ENCODE measurements around the gene ZNF438. TPM values are rescaled to one million over a fixed set of nuclear protein-coding genes. Genes with fewer than 3 reads are reported as not detected.
A peak's percentile ranks its signal among the peaks of the same experiment; 100 is the strongest.

The ZNF438 gene
- total and polyA plus RNA-seq, 2 of the 4 experiments (the other 2 are of a cell fraction): 1.8 to 2.9 TPM

DNA sequence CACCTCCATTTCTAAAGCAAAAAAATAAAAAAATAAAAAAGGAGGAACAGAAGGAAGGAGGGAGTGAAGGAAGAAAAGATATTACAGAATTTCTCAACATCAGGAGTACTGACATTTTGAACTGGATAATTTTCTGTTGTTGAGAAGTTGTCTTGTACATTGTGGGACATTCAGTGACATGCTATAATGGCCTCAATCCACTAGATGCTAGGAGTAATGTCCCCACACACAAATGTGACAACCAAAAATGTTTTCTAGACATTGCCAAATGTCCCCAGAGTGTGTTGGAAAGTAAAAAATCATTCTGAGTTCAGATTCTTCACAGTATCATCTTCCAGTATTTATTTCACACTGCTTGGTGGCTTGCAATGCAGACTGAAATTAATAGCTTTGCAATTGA, 6.5 kb downstream of the ZNF438 start:
- Histone ChIP-seq H3K4me1 (ENCODE audit: control insufficient read depth, insufficient read depth, low read length) (peaks cover 3% of the 10 kb centered on the region), H2BK5ac (ENCODE audit: low read depth, low read length, poor library complexity, severe bottlenecking) (no peak overlapping the region), H2BK120ac (ENCODE audit: low read depth, low read length) (no peak overlapping the region), H2AK9ac (replicated peaks; ENCODE audit: low read depth, low read length, poor library complexity) (no peak overlapping the region), H2AK5ac (ENCODE audit: low read depth, low read length) (no peak overlapping the region), H3K9me1 (ENCODE audit: insufficient read depth, low read length) (no peaks in the 10 kb centered on the region), H3K9ac (ENCODE audit: low read depth, low read length) (no peak overlapping the region), H3K56ac (ENCODE audit: extremely low read depth, insufficient read depth, low read length) (no peak overlapping the region), H4K20me1 (ENCODE audit: insufficient read depth, low read length) (no peaks in the 10 kb centered on the region), H3K27ac (ENCODE audit: insufficient read depth, low read length) (no peak overlapping the region), H4K8ac (ENCODE audit: low read depth in 2 of 2, low read length in 2 of 2) (no peak overlapping the region), H2BK20ac (ENCODE audit: low read depth, low read length) (no peak overlapping the region), H3K18ac (ENCODE audit: low read depth, low read length) (no peak overlapping the region), H3K79me1 (ENCODE audit: low read depth in 1 of 2, low read length in 2 of 2) (peaks cover 22 to 41% of the 10 kb centered on the region in 2 experiments), H3K4me3 (ENCODE audit: insufficient read depth, low read depth, low read length) (no peak overlapping the region), H2AFZ (replicated peaks; ENCODE audit: low read length, poor library complexity) (no peak overlapping the region), H3K4me2 (ENCODE audit: low read depth, low read length) (no peak overlapping the region), H4K5ac (ENCODE audit: low read depth, low read length) (peak overlapping the region; percentile 76; the same call in 1 of the 2 replicates), H3K4ac (ENCODE audit: low read depth, low read length) (no peak overlapping the region), H3K27me3 (ENCODE audit: control insufficient read depth, insufficient read depth, low read length) (no peaks in the 10 kb centered on the region), H2BK15ac (ENCODE audit: low read depth, low read length) (no peak overlapping the region), H3K36me3 (ENCODE audit: control insufficient read depth, insufficient read depth, low read length) (no peaks in the 10 kb centered on the region), H3K23ac (ENCODE audit: low read depth, low read length) (no peak overlapping the region), H3K9me3 (ENCODE audit: control insufficient read depth, insufficient read depth, low read length) (no peaks in the 10 kb centered on the region), H3K14ac (replicated peaks; ENCODE audit: low read depth, low read length) (no peak overlapping the region), H4K91ac (ENCODE audit: insufficient read depth, low read depth, low read length) (no peak overlapping the region)
- dilution Hi-C loops (cut with HindIII; ENCODE audit: low sequenced_read_pairs, unreplicated experiment): no loop called here
- POLR2A ChIA-PET (ENCODE audit: unreplicated experiment): no interaction called here
- TF ChIP-seq BHLHE40 (IDR thresholded peaks at IDR 0.05; ENCODE audit: low read depth, low read length) (no peak), CEBPB (IDR thresholded peaks at IDR 0.05; ENCODE audit: low read depth, low read length) (no peak), SMC3 (IDR thresholded peaks at IDR 0.05; ENCODE audit: low read depth, low read length) (no peak), RAD21 (IDR thresholded peaks at IDR 0.05; ENCODE audit: low read length) (no peak), POLR2A (IDR thresholded peaks at IDR 0.05; ENCODE audit: low read depth, low read length) (no peak)
- TF ChIP-seq, protein P1, sequence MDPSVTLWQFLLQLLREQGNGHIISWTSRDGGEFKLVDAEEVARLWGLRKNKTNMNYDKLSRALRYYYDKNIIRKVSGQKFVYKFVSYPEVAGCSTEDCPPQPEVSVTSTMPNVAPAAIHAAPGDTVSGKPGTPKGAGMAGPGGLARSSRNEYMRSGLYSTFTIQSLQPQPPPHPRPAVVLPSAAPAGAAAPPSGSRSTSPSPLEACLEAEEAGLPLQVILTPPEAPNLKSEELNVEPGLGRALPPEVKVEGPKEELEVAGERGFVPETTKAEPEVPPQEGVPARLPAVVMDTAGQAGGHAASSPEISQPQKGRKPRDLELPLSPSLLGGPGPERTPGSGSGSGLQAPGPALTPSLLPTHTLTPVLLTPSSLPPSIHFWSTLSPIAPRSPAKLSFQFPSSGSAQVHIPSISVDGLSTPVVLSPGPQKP (IDR thresholded peaks at IDR 0.05; ENCODE audit: borderline replicate concordance, low read depth, low read length): no peak
- ATAC-seq (ENCODE audit: low read depth): no peak
- CTCF ChIA-PET: no interaction called here
- in situ Hi-C loops (cut with MboI; ENCODE audit: low sequenced_read_pairs): no loop called here
- no peak for DNase-seq
- BruUV-seq (replicated peaks): no TSS peak
- intact Hi-C loops (cut with micrococcal nuclease): no loop called here
